DND-41 (cell line): ENCODE measurements around the gene IP6K3.

ENCODE experiments used
- ATAC-seq: fragments of 200-7000 bp; cut with Tn5 transposase; 3 replicates; pipeline ENCODE4 v1.9.1; 2021; ENCODE audit warnings: low read depth; ENCODE audit not compliant: insufficient read depth
- DNase-seq: peaks from one replicate; pipeline ENCODE4 v3.0.0-alpha.2; 2020
- H2AFZ ChIP-seq: 2 replicates; pipeline ENCODE4 v1.6.0; 2012; ENCODE audit warnings: low read depth, low read length
- H3K27ac ChIP-seq: 2 replicates; pipeline ENCODE4 v1.5.1; 2012; ENCODE audit warnings: low read length, inconsistent platforms
- H3K27me3 ChIP-seq: fragments of 200-600 bp; sonication (generic); 2 replicates; pipeline ENCODE4 v1.6.0; 2012; ENCODE audit warnings: low read length, mild to moderate bottlenecking, inconsistent platforms; ENCODE audit not compliant: insufficient read depth, poor library complexity
- H3K36me3 ChIP-seq: 2 replicates; pipeline ENCODE4 v1.5.1; 2012; ENCODE audit warnings: low read length, inconsistent platforms; ENCODE audit not compliant: insufficient read depth
- H3K4me1 ChIP-seq: 2 replicates; pipeline ENCODE4 v1.5.1; 2012; ENCODE audit warnings: mild to moderate bottlenecking, low read length; ENCODE audit not compliant: insufficient read depth
- H3K4me2 ChIP-seq: 2 replicates; pipeline ENCODE4 v1.6.0; 2012; ENCODE audit warnings: mild to moderate bottlenecking, moderate library complexity, low read length, inconsistent platforms; ENCODE audit not compliant: insufficient read depth
- H3K4me3 ChIP-seq, 2 experiments: fragments of 200-600 bp in 1 of 2; shearing (Covaris generic) in 1 of 2; 2 replicates each; pipeline ENCODE4 v1.5.1; 2012 to 2016; ENCODE audit warnings: inconsistent platforms in 2 of 2, low read length in 2 of 2, mild to moderate bottlenecking in 2 of 2, low read depth in 1 of 2, moderate library complexity in 1 of 2
- H3K79me2 ChIP-seq: 2 replicates; pipeline ENCODE4 v1.6.0; 2012; ENCODE audit warnings: low read length, inconsistent platforms; ENCODE audit not compliant: insufficient read depth
- H3K9ac ChIP-seq: 2 replicates; pipeline ENCODE4 v1.6.0; 2012; ENCODE audit warnings: low read depth, mild to moderate bottlenecking, inconsistent platforms, low read length, moderate library complexity
- H3K9me3 ChIP-seq: 2 replicates; pipeline ENCODE4 v1.5.1; 2012; ENCODE audit warnings: low read length, moderate library complexity, mild to moderate bottlenecking, inconsistent platforms; ENCODE audit not compliant: insufficient read depth, severe bottlenecking
- H4K20me1 ChIP-seq: 2 replicates; pipeline ENCODE4 v1.6.0; 2012; ENCODE audit warnings: low read length; ENCODE audit not compliant: insufficient read depth
- CTCF ChIP-seq: IDR thresholded peaks from 2 replicates; pipeline ENCODE4 v1.5.1; 2012; ENCODE audit warnings: borderline replicate concordance, low read length, moderate library complexity, mild to moderate bottlenecking; ENCODE audit not compliant: poor library complexity, severe bottlenecking; ENCODE audit errors: extremely low read depth
- EZH2 ChIP-seq: IDR thresholded peaks from 3 replicates; pipeline ENCODE4 v1.6.1; 2012; ENCODE audit warnings: borderline replicate concordance, low read depth, mild to moderate bottlenecking, moderate library complexity, low read length, inconsistent platforms; ENCODE audit not compliant: severe bottlenecking

IP6K3 gene

GRCh38 chr6:33786736-33787135 lies 40.0 kb upstream of the IP6K3 start:
- TF ChIP-seq EZH2 (no peak), CTCF (no peak)
- DNase-seq: no peak
- peaks cover 35% of the 10 kb centered on the region for H3K4me1 ChIP-seq
- H3K4me2 ChIP-seq: peak overlapping the region; percentile 85
- no peaks in the 10 kb centered on the region for H3K9me3 ChIP-seq
- peaks cover 59% of the 10 kb centered on the region for H3K79me2 ChIP-seq
- H3K9ac ChIP-seq: peak overlapping the region; percentile 96; the same call in 1 of the 2 replicates
- ATAC-seq: no peak
- peaks cover 60% of the 10 kb centered on the region for H3K36me3 ChIP-seq
- H3K27me3 ChIP-seq: no peaks in the 10 kb centered on the region
- H4K20me1 ChIP-seq: peaks cover 59% of the 10 kb centered on the region
- H3K27ac ChIP-seq: peak overlapping the region; percentile 17
- no peak overlapping the region for H2AFZ ChIP-seq
- H3K4me3 ChIP-seq: peak overlapping the region in 1 of 2 experiments; percentile 88; a peak in 2 of 4 replicates

GRCh38 chr6:33785778-33786177 lies 39.1 kb upstream of the IP6K3 start:
- H3K27me3 ChIP-seq: no peaks in the 10 kb centered on the region
- peaks cover 35% of the 10 kb centered on the region for H3K4me1 ChIP-seq
- H4K20me1 ChIP-seq: peaks cover 59% of the 10 kb centered on the region
- H3K9me3 ChIP-seq: no peaks in the 10 kb centered on the region
- DNase-seq (no peak), ATAC-seq (no peak)
- H3K79me2 ChIP-seq: peaks cover 59% of the 10 kb centered on the region
- peak overlapping the region; percentile 85; the same call in 1 of the 2 replicates for H3K4me2 ChIP-seq
- 0 out of 4 replicates have a peak overlapping the region, but pooled peaks of 1 of the 2 experiments have one; percentile 2 for H3K4me3 ChIP-seq
- peak overlapping the region; percentile 96; the same call in 1 of the 2 replicates for H3K9ac ChIP-seq
- no peak overlapping the region for H2AFZ ChIP-seq
- TF ChIP-seq CTCF (no peak), EZH2 (no peak)
- H3K36me3 ChIP-seq: peaks cover 70% of the 10 kb centered on the region
- no peak overlapping the region for H3K27ac ChIP-seq

- H3K27ac ChIP-seq: no peak overlapping the region
- no peak overlapping the region for H3K4me2 ChIP-seq
- ATAC-seq (no peak), DNase-seq (no peak)
- no peak overlapping the region for H3K4me3 ChIP-seq
- no peak overlapping the region for H3K9ac ChIP-seq
- H2AFZ ChIP-seq: no peak overlapping the region
- H3K36me3 ChIP-seq: peaks cover 80% of the 10 kb centered on the region
- peaks cover 59% of the 10 kb centered on the region for H3K79me2 ChIP-seq
- no peaks in the 10 kb centered on the region for H3K27me3 ChIP-seq
- peaks cover 69% of the 10 kb centered on the region for H4K20me1 ChIP-seq
- H3K9me3 ChIP-seq: no peaks in the 10 kb centered on the region
- H3K4me1 ChIP-seq: peaks cover 35% of the 10 kb centered on the region
- TF ChIP-seq CTCF: no peak
- TF ChIP-seq EZH2: no peak
Measured at GRCh38 chr6:33784787-33785186, 38.1 kb upstream of the IP6K3 start.
